Lower lobe of right lung (tissue), 2 donors: ENCODE data around the gene FOXE1. TPM values are rescaled to one million over a fixed set of nuclear protein-coding genes. Genes with fewer than 3 reads are reported as not detected.
A peak's percentile ranks its signal among the peaks of the same experiment; 100 is the strongest.

Experiments
- ATAC-seq, 2 donors: fragments of 200-7000 bp; cut with Tn5 transposase; one replicate each; pipeline ENCODE4 v1.9.1; 2020 to 2022; ENCODE audit warnings: mild to moderate bottlenecking in 2 of 2, moderate library complexity in 2 of 2
- DNase-seq: peaks from one replicate; pipeline ENCODE4 v3.0.0-alpha.2; 2020
- H3K27ac ChIP-seq: fragments of 200-600 bp; one replicate; pipeline ENCODE4 v1.8.0; 2022
- H3K27me3 ChIP-seq: fragments of 200-600 bp; one replicate; pipeline ENCODE4 v1.8.0; 2022; ENCODE audit warnings: low read depth
- H3K36me3 ChIP-seq: fragments of 200-600 bp; one replicate; pipeline ENCODE4 v1.8.0; 2022; ENCODE audit warnings: mild to moderate bottlenecking
- H3K4me1 ChIP-seq: fragments of 200-600 bp; one replicate; pipeline ENCODE4 v1.8.0; 2022
- H3K4me3 ChIP-seq: fragments of 200-600 bp; one replicate; pipeline ENCODE4 v1.8.0; 2022; ENCODE audit warnings: mild to moderate bottlenecking
- H3K9me3 ChIP-seq: fragments of 200-600 bp; one replicate; pipeline ENCODE4 v1.8.0; 2022
- CTCF ChIP-seq: fragments of 200-600 bp; IDR thresholded peaks from one replicate; pipeline ENCODE4 v1.8.0; 2022; ENCODE audit warnings: antibody characterized with exemption, mild to moderate bottlenecking
- intact Hi-C: fragments of 100-400 bp; cut with DNase I; formaldehyde crosslinking; loops from one replicate; pipeline ENCODE4 v1.11.0; 2022
- total RNA-seq: library from RNA; stranded (reverse); fragmentation: NEBNext Ultra II Directional; extraction: Animal tissue kit (Norgen Biotek cat#: 25700); gene quantifications from one replicate; pipeline ENCODE4 v1.2.1, GENCODE V29; 2021
- donor health status: DM: no; HTN: yes; CAD: no; lungs with severe emphysema.

FOXE1 gene
- total RNA-seq, 1 donor from 2014 or later = not detected

- Histone ChIP-seq H3K9me3 (no peaks in the 10 kb centered on the region), H3K27ac (no peak overlapping the region), H3K27me3 (peaks cover 84% of the 10 kb centered on the region), H3K4me1 (peaks cover 25% of the 10 kb centered on the region), H3K4me3 (no peak overlapping the region), H3K36me3 (no peaks in the 10 kb centered on the region)
- intact Hi-C loops = no loop called here
- no peak for DNase-seq
- ATAC-seq = no peak
- no peak for TF ChIP-seq CTCF
Measured at GRCh38 chr9:97847474-97848214, 5.4 kb upstream of the FOXE1 start.

- Histone ChIP-seq H3K36me3 (no peaks in the 10 kb centered on the region), H3K27ac (no peak overlapping the region), H3K9me3 (no peaks in the 10 kb centered on the region), H3K4me3 (peak overlapping the region; percentile 42), H3K27me3 (peaks cover 90% of the 10 kb centered on the region), H3K4me1 (peaks cover 30% of the 10 kb centered on the region)
- intact Hi-C loops = no loop called here
- no peak for DNase-seq
- ATAC-seq = no peak
- TF ChIP-seq CTCF = no peak
Measured at GRCh38 chr9:97848215-97848479, 4.9 kb upstream of the FOXE1 start.

GRCh38 chr9:97848480-97849237 lies 4.4 kb upstream of the FOXE1 start:
- no peak overlapping the region for H3K27ac ChIP-seq
- DNase-seq (peak; percentile 80), ATAC-seq (peak; percentile 51 to 53)
- H3K4me3 ChIP-seq = peak overlapping the region; percentile 42
- peaks cover 35% of the 10 kb centered on the region for H3K4me1 ChIP-seq
- H3K36me3 ChIP-seq = no peaks in the 10 kb centered on the region
- intact Hi-C loops = no loop called here
- no peak for TF ChIP-seq CTCF
- H3K9me3 ChIP-seq = no peaks in the 10 kb centered on the region
- peaks cover 92% of the 10 kb centered on the region for H3K27me3 ChIP-seq

GRCh38 chr9:97849980-97850379 lies 3.0 kb upstream of the FOXE1 start:
- H3K9me3 ChIP-seq = no peaks in the 10 kb centered on the region
- no peak for TF ChIP-seq CTCF
- no peaks in the 10 kb centered on the region for H3K36me3 ChIP-seq
- DNase-seq (no peak), ATAC-seq (no peak)
- H3K4me1 ChIP-seq = peaks cover 35% of the 10 kb centered on the region
- no peak overlapping the region for H3K4me3 ChIP-seq
- H3K27ac ChIP-seq = no peak overlapping the region
- peaks cover 100% of the 10 kb centered on the region for H3K27me3 ChIP-seq
- intact Hi-C loops = no loop called here

- Histone ChIP-seq H3K9me3 (no peaks in the 10 kb centered on the region), H3K27ac (no peak overlapping the region), H3K4me1 (peaks cover 35% of the 10 kb centered on the region), H3K36me3 (no peaks in the 10 kb centered on the region), H3K4me3 (no peak overlapping the region), H3K27me3 (peaks cover 100% of the 10 kb centered on the region)
- intact Hi-C loops = no loop called here
- no peak for DNase-seq
- no peak for ATAC-seq
- TF ChIP-seq CTCF = no peak
Measured at GRCh38 chr9:97850746-97851445, 2.1 kb upstream of the FOXE1 start.
